MCF 10A (cell line): ENCODE results near the gene GPR146. TPM values are rescaled to one million over a fixed set of nuclear protein-coding genes. Genes with fewer than 3 reads are reported as not detected.

Source experiments
- BruUV-seq: library from RNA; stranded (reverse); fragments of 400-500 nt; replicated peaks from 2 replicates; lab custom pipeline; 2021; lab: Mats Ljungman, UMichigan
- CTCF ChIA-PET: fragments of 300-600 bp; sonication (Branson Sonifier 250); formaldehyde crosslinking; extraction: SDS; loops from one replicate; lab custom pipeline; 2021; ENCODE audit warnings: antibody characterized with exemption, inconsistent platforms; lab: Yijun Ruan, JAX
- POLR2A ChIA-PET: fragments of 300-600, 350-650 bp; sonication (Branson Sonifier 250); formaldehyde crosslinking; extraction: SDS; loops from one replicate; lab custom pipeline; 2020; ENCODE audit warnings: antibody characterized with exemption, inconsistent platforms; lab: Yijun Ruan, JAX
- DNase-seq: peaks from one replicate; pipeline ENCODE4 v3.0.0-alpha.2; 2018; ENCODE audit not compliant: unreplicated experiment
- H3K27ac Mint-ChIP-seq: one replicate; pipeline ENCODE4 v1.8.0; 2022; ENCODE audit warnings: mild to moderate bottlenecking, low read depth, mixed read lengths; ENCODE audit not compliant: unreplicated experiment
- H3K27me3 Mint-ChIP-seq: one replicate; pipeline ENCODE4 v1.8.0; 2022; ENCODE audit warnings: mixed read lengths; ENCODE audit not compliant: insufficient read depth, unreplicated experiment
- H3K36me3 Mint-ChIP-seq: one replicate; pipeline ENCODE4 v1.8.0; 2022; ENCODE audit warnings: mild to moderate bottlenecking, moderate library complexity, mixed read lengths; ENCODE audit not compliant: insufficient read depth, unreplicated experiment
- H3K4me1 Mint-ChIP-seq: one replicate; pipeline ENCODE4 v1.8.0; 2022; ENCODE audit warnings: mixed read lengths; ENCODE audit not compliant: insufficient read depth, unreplicated experiment
- H3K4me3 Mint-ChIP-seq: one replicate; pipeline ENCODE4 v1.8.0; 2022; ENCODE audit warnings: mild to moderate bottlenecking, moderate library complexity, mixed read lengths; ENCODE audit not compliant: unreplicated experiment
- H3K9me3 Mint-ChIP-seq: one replicate; pipeline ENCODE4 v1.8.0; 2022; ENCODE audit warnings: mixed read lengths; ENCODE audit not compliant: unreplicated experiment
- intact Hi-C: fragments of 100-400 bp; cut with micrococcal nuclease; formaldehyde crosslinking; loops from 2 replicates; pipeline ENCODE4 v1.14.1; 2022
- total RNA-seq: library from RNA; stranded (reverse); gene quantifications from 2 replicates; pipeline ENCODE4 v1.2.3, GENCODE V29; 2022
- TF ChIP-seq, protein P1 (sequence below): fragments of 200-600 bp; IDR thresholded peaks from one replicate; pipeline ENCODE4 v1.8.0; 2022; ENCODE audit warnings: antibody characterized with exemption, mild to moderate bottlenecking; ENCODE audit not compliant: unreplicated experiment

The GPR146 gene
- total RNA-seq, 1 experiment from 2014 or later = not detected

DNA sequence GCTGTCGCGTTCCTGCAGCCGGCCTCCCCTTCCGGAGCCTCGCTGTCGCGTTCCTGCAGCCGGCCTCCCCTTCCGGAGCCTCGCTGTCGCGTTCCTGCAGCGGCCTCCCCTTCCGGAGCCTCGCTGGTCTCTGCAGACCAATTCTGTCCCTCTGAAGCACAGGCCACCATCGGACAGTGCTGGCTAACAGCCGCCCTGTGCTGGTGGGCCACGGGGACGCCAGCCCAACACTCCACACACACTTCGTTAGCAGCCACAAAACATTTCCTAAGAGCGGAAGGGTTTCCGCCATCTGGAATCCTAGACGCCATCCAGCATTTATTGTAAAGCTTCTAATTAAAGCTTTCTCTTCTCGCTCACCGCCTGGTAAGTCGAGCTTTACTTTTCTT is 54.8 kb downstream of the GPR146 start:
- Mint-ChIP-seq H3K4me1 (no peaks in the 10 kb centered on the region), H3K36me3 (peaks cover 19% of the 10 kb centered on the region), H3K27ac (no peak overlapping the region), H3K9me3 (no peaks in the 10 kb centered on the region), H3K4me3 (no peak overlapping the region), H3K27me3 (no peaks in the 10 kb centered on the region)
- ChIA-PET POLR2A (interaction anchor here (0.5 kb wide), 1 partner anchor 106 kb away, joined by 3 read pairs; no protein-coding TSS in a partner anchor), CTCF (interaction anchor here (1.0 to 1.2 kb wide), 2 partner anchors 13 to 106 kb away, joined by 3 to 7 read pairs; no protein-coding TSS in a partner anchor)
- TF ChIP-seq, protein P1, sequence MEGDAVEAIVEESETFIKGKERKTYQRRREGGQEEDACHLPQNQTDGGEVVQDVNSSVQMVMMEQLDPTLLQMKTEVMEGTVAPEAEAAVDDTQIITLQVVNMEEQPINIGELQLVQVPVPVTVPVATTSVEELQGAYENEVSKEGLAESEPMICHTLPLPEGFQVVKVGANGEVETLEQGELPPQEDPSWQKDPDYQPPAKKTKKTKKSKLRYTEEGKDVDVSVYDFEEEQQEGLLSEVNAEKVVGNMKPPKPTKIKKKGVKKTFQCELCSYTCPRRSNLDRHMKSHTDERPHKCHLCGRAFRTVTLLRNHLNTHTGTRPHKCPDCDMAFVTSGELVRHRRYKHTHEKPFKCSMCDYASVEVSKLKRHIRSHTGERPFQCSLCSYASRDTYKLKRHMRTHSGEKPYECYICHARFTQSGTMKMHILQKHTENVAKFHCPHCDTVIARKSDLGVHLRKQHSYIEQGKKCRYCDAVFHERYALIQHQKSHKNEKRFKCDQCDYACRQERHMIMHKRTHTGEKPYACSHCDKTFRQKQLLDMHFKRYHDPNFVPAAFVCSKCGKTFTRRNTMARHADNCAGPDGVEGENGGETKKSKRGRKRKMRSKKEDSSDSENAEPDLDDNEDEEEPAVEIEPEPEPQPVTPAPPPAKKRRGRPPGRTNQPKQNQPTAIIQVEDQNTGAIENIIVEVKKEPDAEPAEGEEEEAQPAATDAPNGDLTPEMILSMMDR = no peak
- DNase-seq = no peak
- intact Hi-C loops = no loop called here
- no TSS peak for BruUV-seq

DNA sequence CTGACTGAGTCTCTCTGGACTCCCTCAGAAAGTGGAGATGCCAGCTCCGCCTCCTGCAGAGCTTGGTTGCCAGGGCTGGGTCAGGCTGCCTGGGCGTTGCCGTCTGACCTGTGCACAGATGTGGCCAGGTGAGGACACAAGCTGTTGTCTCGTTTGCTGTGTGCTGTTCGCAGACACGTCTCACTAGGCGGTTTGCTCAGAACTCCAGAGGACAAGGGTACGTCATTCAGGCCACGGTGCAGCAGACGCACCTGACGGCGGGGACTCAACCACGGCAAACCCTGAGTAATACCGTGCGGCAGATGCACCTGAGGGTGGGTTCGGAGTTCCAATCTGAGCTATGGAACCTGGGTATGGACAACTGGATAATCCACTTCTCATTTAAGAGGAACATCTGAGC is 55.3 kb downstream of the GPR146 start:
- Mint-ChIP-seq H3K27me3 (no peaks in the 10 kb centered on the region), H3K36me3 (peaks cover 14% of the 10 kb centered on the region), H3K27ac (no peak overlapping the region), H3K4me1 (no peaks in the 10 kb centered on the region), H3K4me3 (no peak overlapping the region), H3K9me3 (no peaks in the 10 kb centered on the region)
- no peak for DNase-seq
- ChIA-PET CTCF (interaction anchor here (0.8 to 1.2 kb wide), 3 partner anchors 9 to 106 kb away, joined by 3 to 7 read pairs (median 4); no protein-coding TSS in a partner anchor), POLR2A (interaction anchor here (0.5 kb wide), 1 partner anchor 106 kb away, joined by 3 read pairs; no protein-coding TSS in a partner anchor)
- intact Hi-C loops = no loop called here
- TF ChIP-seq, protein P1 = no peak
- BruUV-seq = no TSS peak

DNA sequence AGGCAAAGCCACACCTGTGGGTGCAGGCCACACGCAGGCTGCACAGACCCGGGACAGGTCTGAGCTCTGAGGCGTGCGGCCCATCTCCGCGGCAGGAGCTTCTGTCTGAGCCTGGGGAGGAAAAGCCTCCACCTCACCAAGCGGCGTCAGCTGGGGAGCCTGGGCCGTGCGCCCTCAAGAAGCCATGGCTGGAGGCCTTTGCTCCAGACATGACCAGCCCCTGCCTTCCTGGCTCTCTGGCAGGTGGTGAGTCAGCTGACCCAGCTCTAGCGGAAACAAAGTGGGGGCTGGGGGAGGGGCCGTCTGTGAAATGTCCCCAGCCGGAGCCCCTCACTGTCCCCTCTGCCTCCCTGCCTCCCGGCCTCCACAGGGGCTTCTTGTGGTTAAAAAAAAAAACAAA is 56.0 kb downstream of the GPR146 start:
- Mint-ChIP-seq H3K27ac (no peak overlapping the region), H3K27me3 (no peaks in the 10 kb centered on the region), H3K9me3 (no peaks in the 10 kb centered on the region), H3K4me3 (no peak overlapping the region), H3K4me1 (no peaks in the 10 kb centered on the region), H3K36me3 (peaks cover 12% of the 10 kb centered on the region)
- ChIA-PET POLR2A (no interaction called here), CTCF (interaction anchor here (0.5 to 0.8 kb wide), 2 partner anchors 9 to 26 kb away, joined by 3 to 4 read pairs; no protein-coding TSS in a partner anchor)
- no TSS peak for BruUV-seq
- no peak for DNase-seq
- TF ChIP-seq, protein P1 = no peak
- intact Hi-C loops = no loop called here

DNA sequence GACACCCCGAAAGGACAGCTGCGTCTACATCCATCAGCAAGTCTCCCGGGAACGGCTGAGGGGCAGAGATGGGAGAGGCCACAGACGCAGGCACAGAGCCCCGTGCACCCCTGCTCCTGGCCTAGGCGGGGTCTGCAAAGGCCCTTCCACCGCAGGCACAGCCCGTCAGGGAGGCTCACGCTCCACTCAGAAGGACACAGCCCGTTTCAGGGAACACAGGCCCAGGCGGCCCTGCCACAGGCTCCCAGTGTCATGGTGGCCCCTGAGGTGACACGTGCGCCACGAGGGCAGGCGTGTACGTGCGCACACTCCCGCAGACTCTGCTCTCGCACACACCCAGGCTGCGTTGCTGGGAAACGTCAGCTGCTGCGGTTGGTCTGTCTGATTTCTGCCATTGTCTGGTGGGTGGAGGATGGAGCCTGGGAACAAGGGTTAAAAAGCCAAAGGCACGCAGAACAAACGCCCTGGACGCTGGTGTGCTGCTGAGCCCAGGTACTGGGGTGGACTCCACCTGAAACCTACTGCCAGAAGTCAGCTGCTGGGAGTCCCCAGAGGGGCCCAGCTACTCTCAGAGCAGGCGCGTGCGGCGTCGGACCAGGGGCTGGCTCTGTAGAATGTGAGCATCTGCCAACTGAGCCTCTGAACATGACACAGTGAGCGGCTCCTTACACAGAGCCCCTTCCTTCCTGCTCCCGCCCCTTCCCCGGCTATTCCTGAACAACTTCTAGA is 56.7 kb downstream of the GPR146 start:
- intact Hi-C loops = no loop called here
- ChIA-PET POLR2A (no interaction called here), CTCF (interaction anchor here (1.2 to 1.9 kb wide), 2 partner anchors 15 to 35 kb away, joined by 4 to 6 read pairs; no protein-coding TSS in a partner anchor)
- H3K27ac Mint-ChIP-seq = no peak overlapping the region
- H3K9me3 Mint-ChIP-seq = no peaks in the 10 kb centered on the region
- no peaks in the 10 kb centered on the region for H3K27me3 Mint-ChIP-seq
- no peak for DNase-seq
- BruUV-seq = no TSS peak
- TF ChIP-seq, protein P1 = no peak
- peaks cover 12% of the 10 kb centered on the region for H3K36me3 Mint-ChIP-seq
- H3K4me1 Mint-ChIP-seq = no peaks in the 10 kb centered on the region
- no peak overlapping the region for H3K4me3 Mint-ChIP-seq
